Measurements from ENCODE around the gene LRSAM1. TPM values are rescaled to one million over a fixed set of nuclear protein-coding genes. Genes with fewer than 3 reads are reported as not detected.
"Not testable (repeated sequence)": the region's sequence is repeated elsewhere in the genome, so short reads cannot be mapped to it uniquely, and the experiment has no call there.

Gene LRSAM1
- total and polyA plus RNA-seq, 2 donors: 12.6 to 21.2 TPM

GRCh38 chr9:127457191-127457878, 6.0 kb downstream of the LRSAM1 start:
- Histone ChIP-seq H3K4me3 (ENCODE audit: low read depth, low read length) (no peak overlapping the region), H3K27ac (ENCODE audit: low read depth) (no peak overlapping the region), H3K36me3 (ENCODE audit: insufficient read depth) (peaks cover 2% of the 10 kb centered on the region), H3K4me1 (ENCODE audit: insufficient read depth) (no peaks in the 10 kb centered on the region)
- WGBS: 80% methylated on average over 17 of the region's 17 CpGs
- no peak for DNase-seq (ENCODE audit: extremely low spot score)

- Histone ChIP-seq H3K27ac (ENCODE audit: low read depth) (no peak overlapping the region), H3K4me1 (ENCODE audit: insufficient read depth) (no peaks in the 10 kb centered on the region), H3K36me3 (ENCODE audit: insufficient read depth) (peaks cover 2% of the 10 kb centered on the region), H3K4me3 (ENCODE audit: low read depth, low read length) (no peak overlapping the region)
- 77% methylated on average over 9 of the region's 9 CpGs for WGBS
- no peak for DNase-seq (ENCODE audit: extremely low spot score)
Measured at GRCh38 chr9:127458921-127459320, 7.6 kb downstream of the LRSAM1 start.

- H3K36me3 ChIP-seq (ENCODE audit: insufficient read depth): peaks cover 2% of the 10 kb centered on the region
- 71% methylated on average over 3 of the region's 3 CpGs for WGBS
- H3K27ac ChIP-seq (ENCODE audit: low read depth): no peak overlapping the region
- DNase-seq (ENCODE audit: extremely low spot score): no peak
- no peaks in the 10 kb centered on the region for H3K4me1 ChIP-seq (ENCODE audit: insufficient read depth)
- H3K4me3 ChIP-seq (ENCODE audit: low read depth, low read length): no peak overlapping the region
Measured at GRCh38 chr9:127463382-127463781, 12.1 kb downstream of the LRSAM1 start.

- no peaks in the 10 kb centered on the region for H3K4me1 ChIP-seq (ENCODE audit: insufficient read depth)
- DNase-seq (ENCODE audit: extremely low spot score): no peak
- peaks cover 2% of the 10 kb centered on the region for H3K36me3 ChIP-seq (ENCODE audit: insufficient read depth)
- H3K27ac ChIP-seq (ENCODE audit: low read depth): no peak overlapping the region
- H3K4me3 ChIP-seq (ENCODE audit: low read depth, low read length): no peak overlapping the region
- WGBS: 49% methylated on average over 7 of the region's 7 CpGs
Measured at GRCh38 chr9:127463911-127464310, 12.6 kb downstream of the LRSAM1 start.

DNA sequence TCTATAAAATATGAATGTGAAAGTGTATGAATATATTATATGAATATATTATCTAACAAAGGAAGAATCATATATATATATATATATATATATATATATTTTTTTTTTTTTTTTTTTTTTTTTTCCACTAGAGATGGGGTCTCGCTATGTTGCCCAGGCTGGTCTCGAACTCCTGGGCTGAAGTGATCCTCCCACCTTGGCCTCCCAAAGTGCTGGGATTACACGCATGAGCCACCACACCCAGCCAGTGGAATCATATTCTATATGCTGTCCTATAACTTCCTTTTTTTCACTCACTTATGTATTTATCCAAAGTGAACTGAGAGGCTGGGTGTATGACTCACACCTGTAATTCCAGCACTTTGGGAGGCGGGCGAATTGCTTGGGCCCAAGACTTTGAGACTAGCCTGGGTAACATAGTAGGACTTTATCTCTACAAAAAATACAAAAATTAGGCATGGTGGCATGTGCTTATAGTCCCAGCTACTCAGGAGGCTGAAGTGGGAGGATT, 15.2 kb downstream of the LRSAM1 start:
- not testable (repeated sequence) for H3K4me3 ChIP-seq (ENCODE audit: low read depth, low read length); H3K4me1 ChIP-seq (ENCODE audit: insufficient read depth); H3K27ac ChIP-seq (ENCODE audit: low read depth); H3K36me3 ChIP-seq (ENCODE audit: insufficient read depth); DNase-seq (ENCODE audit: extremely low spot score)
- 98% methylated on average over 5 of the region's 5 CpGs for WGBS

GRCh38 chr9:127467621-127468020, 16.3 kb downstream of the LRSAM1 start:
- 91% methylated on average over 14 of the region's 14 CpGs for WGBS

GRCh38 chr9:127470662-127471061, 19.4 kb downstream of the LRSAM1 start:
- DNase-seq (ENCODE audit: extremely low spot score): no peak
- H3K27ac ChIP-seq (ENCODE audit: low read depth): no peak overlapping the region
- H3K4me1 ChIP-seq (ENCODE audit: insufficient read depth): no peaks in the 10 kb centered on the region
- 85% methylated on average over 3 of the region's 3 CpGs for WGBS
- no peak overlapping the region for H3K4me3 ChIP-seq (ENCODE audit: low read depth, low read length)
- H3K36me3 ChIP-seq (ENCODE audit: insufficient read depth): no peaks in the 10 kb centered on the region

More at GRCh38 chr9:127467621-127468020, 16.3 kb downstream of the LRSAM1 start:
- DNase-seq (ENCODE audit: extremely low spot score): no peak
- Histone ChIP-seq H3K4me3 (ENCODE audit: low read depth, low read length) (no peak overlapping the region), H3K4me1 (ENCODE audit: insufficient read depth) (no peaks in the 10 kb centered on the region), H3K27ac (ENCODE audit: low read depth) (no peak overlapping the region), H3K36me3 (ENCODE audit: insufficient read depth) (no peaks in the 10 kb centered on the region)

- H3K36me3 ChIP-seq (ENCODE audit: insufficient read depth): no peaks in the 10 kb centered on the region
- no peaks in the 10 kb centered on the region for H3K4me1 ChIP-seq (ENCODE audit: insufficient read depth)
- H3K4me3 ChIP-seq (ENCODE audit: low read depth, low read length): no peak overlapping the region
- no peak for DNase-seq (ENCODE audit: extremely low spot score)
- WGBS: 87% methylated on average over 10 of the region's 10 CpGs
- no peak overlapping the region for H3K27ac ChIP-seq (ENCODE audit: low read depth)
Measured at GRCh38 chr9:127473501-127473900, 22.2 kb downstream of the LRSAM1 start.

DNA sequence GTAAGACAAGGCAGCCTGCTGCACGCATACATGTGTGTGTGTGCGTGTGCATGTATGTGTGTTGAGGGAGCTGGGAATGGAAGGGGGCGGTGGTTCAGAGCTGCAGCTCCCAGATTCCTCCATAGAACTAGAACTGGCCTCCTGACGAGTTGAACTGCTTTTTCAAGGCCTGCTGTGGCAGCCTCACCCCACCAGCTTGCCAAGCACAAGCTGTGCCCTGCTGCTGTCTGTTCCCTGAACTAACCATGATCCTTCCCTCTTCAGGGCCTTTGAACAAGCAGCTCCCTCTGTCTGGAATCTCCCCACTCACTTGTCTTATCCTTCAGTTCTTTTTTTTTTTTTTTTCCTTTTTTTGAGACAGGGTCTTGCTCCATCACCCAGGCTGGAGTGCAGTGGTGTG, 22.6 kb downstream of the LRSAM1 start:
- WGBS: 91% methylated on average over 4 of the region's 4 CpGs
- H3K36me3 ChIP-seq (ENCODE audit: insufficient read depth): no peaks in the 10 kb centered on the region
- H3K4me1 ChIP-seq (ENCODE audit: insufficient read depth): no peaks in the 10 kb centered on the region
- H3K4me3 ChIP-seq (ENCODE audit: low read depth, low read length): no peak overlapping the region
- no peak overlapping the region for H3K27ac ChIP-seq (ENCODE audit: low read depth)
- DNase-seq (ENCODE audit: extremely low spot score): no peak

DNA sequence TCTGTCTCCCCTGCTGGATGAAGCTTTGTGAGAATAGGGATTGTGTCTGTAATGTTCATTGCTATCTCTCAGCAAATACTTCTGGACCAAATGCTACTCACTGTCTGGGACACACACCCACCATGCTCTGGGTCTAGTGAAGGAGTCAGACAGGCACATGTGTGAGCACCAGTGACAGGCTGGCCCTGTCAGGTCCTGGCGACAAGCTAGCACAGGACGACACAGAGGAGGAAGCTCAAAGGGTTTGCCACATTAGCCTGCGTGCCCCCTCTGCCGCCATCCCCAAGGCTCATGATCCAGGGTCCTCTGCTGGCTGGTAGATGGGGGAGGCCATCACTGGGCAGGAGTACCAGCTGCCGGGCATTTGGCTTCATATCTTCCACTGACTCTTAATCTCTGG, 23.3 kb downstream of the LRSAM1 start:
- Histone ChIP-seq H3K4me3 (ENCODE audit: low read depth, low read length) (no peak overlapping the region), H3K36me3 (ENCODE audit: insufficient read depth) (no peaks in the 10 kb centered on the region), H3K27ac (ENCODE audit: low read depth) (no peak overlapping the region), H3K4me1 (ENCODE audit: insufficient read depth) (no peaks in the 10 kb centered on the region)
- WGBS: 91% methylated on average over 5 of the region's 5 CpGs
- DNase-seq (ENCODE audit: extremely low spot score): no peak

DNA sequence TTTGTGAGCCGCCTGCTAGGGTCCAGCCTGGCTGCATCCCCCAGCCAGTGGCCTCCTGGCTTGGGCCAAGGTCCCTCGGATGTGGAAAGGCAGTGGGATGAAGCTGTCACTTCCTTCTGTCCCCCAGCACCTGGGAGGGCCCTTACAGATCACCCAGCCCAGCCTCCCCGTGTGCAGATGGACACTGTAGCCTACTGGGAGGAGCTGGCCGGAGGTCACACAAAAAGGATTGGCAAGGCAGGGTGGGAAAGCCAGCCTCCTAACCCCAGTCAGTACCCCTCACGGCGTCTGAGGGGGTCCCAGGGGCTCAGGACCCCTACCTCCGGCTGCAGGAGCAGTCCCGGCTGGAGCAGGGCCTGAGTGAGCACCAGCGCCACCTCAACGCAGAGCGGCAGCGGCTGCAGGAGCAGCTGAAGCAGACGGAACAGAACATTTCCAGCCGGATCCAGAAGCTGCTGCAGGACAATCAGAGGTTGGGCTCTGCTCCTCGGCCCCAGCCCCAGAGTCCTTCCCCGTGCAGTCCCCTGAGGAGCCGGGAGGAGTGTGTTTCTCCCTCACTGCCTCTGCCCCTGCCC, 28.3 kb downstream of the LRSAM1 start:
- Histone ChIP-seq H3K36me3 (ENCODE audit: insufficient read depth) (no peaks in the 10 kb centered on the region), H3K4me3 (ENCODE audit: low read depth, low read length) (no peak overlapping the region), H3K27ac (ENCODE audit: low read depth) (no peak overlapping the region), H3K4me1 (ENCODE audit: insufficient read depth) (no peaks in the 10 kb centered on the region)
- DNase-seq (ENCODE audit: extremely low spot score): no peak
- 83% methylated on average over 17 of the region's 17 CpGs for WGBS

GRCh38 chr9:127482662-127483061, 31.4 kb downstream of the LRSAM1 start:
- DNase-seq (ENCODE audit: extremely low spot score): no peak
- Histone ChIP-seq H3K36me3 (ENCODE audit: insufficient read depth) (no peaks in the 10 kb centered on the region), H3K4me3 (ENCODE audit: low read depth, low read length) (no peak overlapping the region), H3K4me1 (ENCODE audit: insufficient read depth) (no peaks in the 10 kb centered on the region), H3K27ac (ENCODE audit: low read depth) (no peak overlapping the region)
- 96% methylated on average over 9 of the region's 9 CpGs for WGBS

DNA sequence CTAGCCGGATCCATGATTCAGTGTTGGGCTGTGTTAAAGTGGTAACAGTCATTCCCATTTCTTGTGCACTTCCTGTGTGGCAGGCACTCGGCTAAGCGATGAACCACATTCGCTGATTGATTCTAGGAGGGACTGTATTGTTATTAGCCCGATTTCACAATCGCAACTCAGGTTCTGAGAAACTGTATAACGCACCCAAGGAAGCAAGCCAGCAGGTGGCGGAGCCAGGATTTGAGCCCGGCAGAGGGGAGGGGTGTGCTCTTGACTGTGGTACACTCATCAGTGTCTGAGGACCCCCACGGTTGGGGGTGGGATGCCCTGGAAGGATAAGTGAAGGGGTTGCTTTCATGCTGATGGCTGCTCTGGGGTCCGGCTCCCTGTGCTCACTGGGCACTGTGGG, 34.7 kb downstream of the LRSAM1 start:
- WGBS: 86% methylated on average over 11 of the region's 11 CpGs
- Histone ChIP-seq H3K4me1 (ENCODE audit: insufficient read depth) (no peaks in the 10 kb centered on the region), H3K36me3 (ENCODE audit: insufficient read depth) (no peaks in the 10 kb centered on the region), H3K4me3 (ENCODE audit: low read depth, low read length) (no peak overlapping the region), H3K27ac (ENCODE audit: low read depth) (no peak overlapping the region)
- no peak for DNase-seq (ENCODE audit: extremely low spot score)

- WGBS: 83% methylated on average over 8 of the region's 8 CpGs
- no peak overlapping the region for H3K27ac ChIP-seq (ENCODE audit: low read depth)
- H3K36me3 ChIP-seq (ENCODE audit: insufficient read depth): no peaks in the 10 kb centered on the region
Measured at GRCh38 chr9:127488946-127489345, 37.6 kb downstream of the LRSAM1 start.

More at GRCh38 chr9:127488946-127489345, 37.6 kb downstream of the LRSAM1 start:
- no peak for DNase-seq (ENCODE audit: extremely low spot score)
- Histone ChIP-seq H3K4me3 (ENCODE audit: low read depth, low read length) (no peak overlapping the region), H3K4me1 (ENCODE audit: insufficient read depth) (no peaks in the 10 kb centered on the region)

Measured in urinary bladder (tissue), 4 donors.